Naive B cell (primary cell): Measurements from ENCODE around the gene GPR37. TPM values are rescaled to one million over a fixed set of nuclear protein-coding genes. Genes with fewer than 3 reads are reported as not detected.

Experiments
- ATAC-seq, 2 donors: fragments of 150-1000 bp; cut with Tn5 transposase; 2 replicates each; pipeline ENCODE4 v1.10.0; 2021; ENCODE audit warnings: low read depth in 2 of 2, mild to moderate bottlenecking in 2 of 2, moderate library complexity in 2 of 2
- DNase-seq: peaks from one replicate; pipeline ENCODE4 v3.0.0; 2022
- H3K27ac Mint-ChIP-seq, 6 donors: one replicate each; pipeline ENCODE4 v1.8.0; 2020 to 2022; ENCODE audit warnings: mild to moderate bottlenecking in 6 of 6, mixed read lengths in 6 of 6, moderate library complexity in 5 of 6, inconsistent platforms in 2 of 6
- H3K27me3 Mint-ChIP-seq, 3 donors: one replicate each; pipeline ENCODE4 v1.8.0; 2021 to 2022; ENCODE audit warnings: mixed read lengths in 3 of 3, mild to moderate bottlenecking in 1 of 3
- H3K36me3 Mint-ChIP-seq, 2 donors: one replicate each; pipeline ENCODE4 v1.8.0; 2020 to 2022; ENCODE audit warnings: mixed read lengths in 2 of 2, inconsistent platforms in 1 of 2, mild to moderate bottlenecking in 1 of 2
- H3K4me1 Mint-ChIP-seq, 3 donors: one replicate each; pipeline ENCODE4 v1.8.0; 2020 to 2022; ENCODE audit warnings: mixed read lengths in 3 of 3, inconsistent platforms in 1 of 3, mild to moderate bottlenecking in 1 of 3, moderate library complexity in 1 of 3
- H3K4me3 Mint-ChIP-seq, 8 donors: one replicate each; pipeline ENCODE4 v1.8.0; 2020 to 2022; ENCODE audit warnings: mild to moderate bottlenecking in 8 of 8, mixed read lengths in 8 of 8, moderate library complexity in 8 of 8, inconsistent platforms in 2 of 8
- H3K9me3 Mint-ChIP-seq, 7 donors: one replicate each; pipeline ENCODE4 v1.8.0; 2020 to 2022; ENCODE audit warnings: mixed read lengths in 7 of 7, mild to moderate bottlenecking in 5 of 7, inconsistent platforms in 2 of 7, moderate library complexity in 1 of 7
- polyA plus RNA-seq, 6 donors: library from polyadenylated mRNA; unstranded; fragments of 300-500 nt; fragmentation: Illumina TruSeq; gene quantifications; one replicate each; pipeline ENCODE4 v1.2.3, GENCODE V29; 2021; ENCODE audit warnings: low read depth in 6 of 6

The GPR37 gene
- polyA plus RNA-seq, 6 donors from 2014 or later: not detected

- Mint-ChIP-seq H3K4me1 (no peaks in the 10 kb centered on the region), H3K27me3 (no peaks in the 10 kb centered on the region), H3K36me3 (no peaks in the 10 kb centered on the region), H3K27ac (no peak overlapping the region), H3K9me3 (peaks cover 0 to 6% (median 4%) of the 10 kb centered on the region in 7 donors), H3K4me3 (no peak overlapping the region)
- ATAC-seq: no peak
- no peak for DNase-seq
Observed at GRCh38 chr7:124700655-124701054, 64.9 kb downstream of the GPR37 start.

GRCh38 chr7:124698964-124699363 is 66.6 kb downstream of the GPR37 start:
- Mint-ChIP-seq H3K27ac (no peak overlapping the region), H3K4me3 (no peak overlapping the region), H3K27me3 (no peaks in the 10 kb centered on the region), H3K9me3 (peaks cover 3 to 11% (median 5%) of the 10 kb centered on the region in 7 donors), H3K4me1 (no peaks in the 10 kb centered on the region), H3K36me3 (no peaks in the 10 kb centered on the region)
- no peak for ATAC-seq
- no peak for DNase-seq

GRCh38 chr7:124697746-124698145 is 67.8 kb downstream of the GPR37 start:
- Mint-ChIP-seq H3K4me1 (no peaks in the 10 kb centered on the region), H3K4me3 (no peak overlapping the region), H3K36me3 (no peaks in the 10 kb centered on the region), H3K27me3 (no peaks in the 10 kb centered on the region), H3K27ac (no peak overlapping the region), H3K9me3 (peaks cover 3 to 11% (median 5%) of the 10 kb centered on the region in 7 donors)
- ATAC-seq (no peak), DNase-seq (no peak)

Other genes starting within 250 kb of the GPR37 start
- 10 to 100 TPM; 16.5 to 28.2 (median 19.6) TPM for gene POT1, start 164.0 kb upstream of the GPR37 start, polyA plus RNA-seq